Panc1 (cell line): ENCODE data around the gene ABHD2. TPM values are rescaled to one million over a fixed set of nuclear protein-coding genes. Genes with fewer than 3 reads are reported as not detected.

ENCODE experiments used
- ATAC-seq: fragments of 200-7000 bp; cut with Tn5 transposase; 2 replicates; pipeline ENCODE4 v1.9.1; 2020; ENCODE audit warnings: mild to moderate bottlenecking, moderate library complexity
- BruUV-seq: library from RNA; stranded (reverse); fragments of 400-500 nt; replicated peaks from 2 replicates; lab custom pipeline; 2021; lab: Mats Ljungman, UMichigan
- CTCF ChIA-PET: fragments of 300-600 bp; sonication (Branson Sonifier 250); formaldehyde crosslinking; loops from one replicate; lab custom pipeline; 2022; ENCODE audit warnings: antibody characterized with exemption; lab: Charles Lee
- POLR2A ChIA-PET: fragments of 300-600 bp; sonication (Branson Sonifier 250); formaldehyde crosslinking; loops from one replicate; lab custom pipeline; 2022; ENCODE audit warnings: antibody characterized with exemption; lab: Charles Lee
- DNase-seq: peaks from one replicate; pipeline ENCODE4 v3.0.0-alpha.2; 2010; ENCODE audit warnings: low read depth, low spot score
- H3K27ac ChIP-seq: 2 replicates; pipeline ENCODE4 v1.5.1; 2011; ENCODE audit warnings: mild to moderate bottlenecking, low read length, inconsistent platforms
- H3K27me3 ChIP-seq: fragments of 200-500 bp; sonication (Bioruptor generic); 2 replicates; pipeline ENCODE4 v1.6.0; 2014; ENCODE audit warnings: low read length, inconsistent platforms; ENCODE audit not compliant: control insufficient read depth, insufficient read depth
- H3K36me3 ChIP-seq: fragments of 200-500 bp; sonication (Bioruptor generic); 2 replicates; pipeline ENCODE4 v1.5.1; 2014; ENCODE audit warnings: inconsistent platforms, mild to moderate bottlenecking, low read length, moderate library complexity; ENCODE audit not compliant: control insufficient read depth, insufficient read depth
- H3K4me1 ChIP-seq: 2 replicates; pipeline ENCODE4 v1.5.1; 2011; ENCODE audit warnings: inconsistent platforms, mild to moderate bottlenecking, low read length, moderate library complexity; ENCODE audit not compliant: control insufficient read depth, insufficient read depth
- H3K4me3 ChIP-seq, 2 experiments: 2 replicates each; pipeline ENCODE4 v1.5.1; 2011 to 2012; ENCODE audit warnings: low read depth in 2 of 2, low read length in 2 of 2, mild to moderate bottlenecking in 2 of 2, inconsistent platforms in 1 of 2, moderate library complexity in 1 of 2
- H3K9me3 ChIP-seq: fragments of 200-500 bp; sonication (Bioruptor generic); 2 replicates; pipeline ENCODE4 v1.5.1; 2014; ENCODE audit warnings: low read depth, mild to moderate bottlenecking, inconsistent platforms, low read length, moderate library complexity; ENCODE audit not compliant: control insufficient read depth, insufficient read depth
- POLR2AphosphoS5 ChIP-seq: IDR thresholded peaks from 2 replicates; pipeline ENCODE4 v1.6.1; 2012; ENCODE audit warnings: mild to moderate bottlenecking, low read depth, low read length, moderate library complexity
- SIN3A ChIP-seq: IDR thresholded peaks from 2 replicates; pipeline ENCODE4 v1.6.1; 2012; ENCODE audit warnings: low read depth, mild to moderate bottlenecking, low read length, moderate library complexity, borderline replicate concordance; ENCODE audit not compliant: insufficient read depth
- TCF7L2 ChIP-seq: IDR thresholded peaks from 2 replicates; pipeline ENCODE4 v1.6.1; 2011; ENCODE audit warnings: mild to moderate bottlenecking, low read depth, low read length, inconsistent platforms
- in situ Hi-C: cut with HindIII; loops from 2 replicates; pipeline ENCODE4 v1.10.0; 2016; ENCODE audit warnings: low sequenced_read_pairs, low pct_unique_long_range_greater_than_20kb
- intact Hi-C: fragments of 100-400 bp; cut with micrococcal nuclease; formaldehyde crosslinking; loops from one replicate; pipeline ENCODE4 v1.10.0; 2022; ENCODE audit not compliant: unreplicated experiment
- total RNA-seq: library from RNA; stranded (reverse); gene quantifications from one replicate; pipeline ENCODE4 v1.2.1, GENCODE V29; 2021; ENCODE audit not compliant: unreplicated experiment
- TF ChIP-seq, protein P1 (sequence below): fragments of 450-650 bp; IDR thresholded peaks from 2 replicates; pipeline ENCODE4 v1.5.1; 2017; ENCODE audit warnings: mild to moderate bottlenecking
- TF ChIP-seq, protein P2 (sequence below), 2 experiments: IDR thresholded peaks; 2 replicates each; pipeline ENCODE4 v1.6.1; 2011 to 2012; ENCODE audit warnings: low read depth in 2 of 2, control low read depth in 1 of 2, low read length in 1 of 2, mild to moderate bottlenecking in 1 of 2, moderate library complexity in 1 of 2; ENCODE audit not compliant: insufficient read depth in 1 of 2

The ABHD2 gene
- total RNA-seq, 1 experiment from 2014 or later, result 95.0 TPM

DNA sequence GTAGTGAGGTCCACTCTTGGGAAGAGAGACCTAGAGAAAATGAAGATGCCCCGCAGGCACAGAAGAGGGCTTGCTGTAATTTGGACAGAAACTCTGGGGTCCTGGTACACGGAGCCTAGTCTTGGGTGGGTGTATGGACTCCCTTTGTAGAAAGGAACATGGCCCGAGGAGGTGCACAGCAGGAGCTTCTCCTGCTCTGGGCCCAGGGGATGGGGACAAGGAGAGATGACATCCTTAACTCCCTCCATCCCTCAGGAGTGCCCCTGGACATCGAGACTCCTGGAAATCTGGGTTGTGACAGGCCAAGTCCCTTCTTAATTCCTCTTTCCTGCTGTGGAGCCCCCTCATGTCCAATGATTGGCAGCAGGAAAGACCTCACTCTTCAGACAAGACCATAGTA lies 29.9 kb upstream of the ABHD2 start:
- H3K36me3 ChIP-seq, result no peaks in the 10 kb centered on the region
- no peak overlapping the region for H3K27ac ChIP-seq
- no peaks in the 10 kb centered on the region for H3K27me3 ChIP-seq
- TF ChIP-seq, protein P1, sequence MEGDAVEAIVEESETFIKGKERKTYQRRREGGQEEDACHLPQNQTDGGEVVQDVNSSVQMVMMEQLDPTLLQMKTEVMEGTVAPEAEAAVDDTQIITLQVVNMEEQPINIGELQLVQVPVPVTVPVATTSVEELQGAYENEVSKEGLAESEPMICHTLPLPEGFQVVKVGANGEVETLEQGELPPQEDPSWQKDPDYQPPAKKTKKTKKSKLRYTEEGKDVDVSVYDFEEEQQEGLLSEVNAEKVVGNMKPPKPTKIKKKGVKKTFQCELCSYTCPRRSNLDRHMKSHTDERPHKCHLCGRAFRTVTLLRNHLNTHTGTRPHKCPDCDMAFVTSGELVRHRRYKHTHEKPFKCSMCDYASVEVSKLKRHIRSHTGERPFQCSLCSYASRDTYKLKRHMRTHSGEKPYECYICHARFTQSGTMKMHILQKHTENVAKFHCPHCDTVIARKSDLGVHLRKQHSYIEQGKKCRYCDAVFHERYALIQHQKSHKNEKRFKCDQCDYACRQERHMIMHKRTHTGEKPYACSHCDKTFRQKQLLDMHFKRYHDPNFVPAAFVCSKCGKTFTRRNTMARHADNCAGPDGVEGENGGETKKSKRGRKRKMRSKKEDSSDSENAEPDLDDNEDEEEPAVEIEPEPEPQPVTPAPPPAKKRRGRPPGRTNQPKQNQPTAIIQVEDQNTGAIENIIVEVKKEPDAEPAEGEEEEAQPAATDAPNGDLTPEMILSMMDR, result no peak
- TF ChIP-seq, protein P2, sequence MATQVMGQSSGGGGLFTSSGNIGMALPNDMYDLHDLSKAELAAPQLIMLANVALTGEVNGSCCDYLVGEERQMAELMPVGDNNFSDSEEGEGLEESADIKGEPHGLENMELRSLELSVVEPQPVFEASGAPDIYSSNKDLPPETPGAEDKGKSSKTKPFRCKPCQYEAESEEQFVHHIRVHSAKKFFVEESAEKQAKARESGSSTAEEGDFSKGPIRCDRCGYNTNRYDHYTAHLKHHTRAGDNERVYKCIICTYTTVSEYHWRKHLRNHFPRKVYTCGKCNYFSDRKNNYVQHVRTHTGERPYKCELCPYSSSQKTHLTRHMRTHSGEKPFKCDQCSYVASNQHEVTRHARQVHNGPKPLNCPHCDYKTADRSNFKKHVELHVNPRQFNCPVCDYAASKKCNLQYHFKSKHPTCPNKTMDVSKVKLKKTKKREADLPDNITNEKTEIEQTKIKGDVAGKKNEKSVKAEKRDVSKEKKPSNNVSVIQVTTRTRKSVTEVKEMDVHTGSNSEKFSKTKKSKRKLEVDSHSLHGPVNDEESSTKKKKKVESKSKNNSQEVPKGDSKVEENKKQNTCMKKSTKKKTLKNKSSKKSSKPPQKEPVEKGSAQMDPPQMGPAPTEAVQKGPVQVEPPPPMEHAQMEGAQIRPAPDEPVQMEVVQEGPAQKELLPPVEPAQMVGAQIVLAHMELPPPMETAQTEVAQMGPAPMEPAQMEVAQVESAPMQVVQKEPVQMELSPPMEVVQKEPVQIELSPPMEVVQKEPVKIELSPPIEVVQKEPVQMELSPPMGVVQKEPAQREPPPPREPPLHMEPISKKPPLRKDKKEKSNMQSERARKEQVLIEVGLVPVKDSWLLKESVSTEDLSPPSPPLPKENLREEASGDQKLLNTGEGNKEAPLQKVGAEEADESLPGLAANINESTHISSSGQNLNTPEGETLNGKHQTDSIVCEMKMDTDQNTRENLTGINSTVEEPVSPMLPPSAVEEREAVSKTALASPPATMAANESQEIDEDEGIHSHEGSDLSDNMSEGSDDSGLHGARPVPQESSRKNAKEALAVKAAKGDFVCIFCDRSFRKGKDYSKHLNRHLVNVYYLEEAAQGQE (IDR thresholded peaks at IDR 0.05; ENCODE audit: insufficient read depth in 1 of 2, low read depth in 2 of 2, low read length in 1 of 2), result no peak
- no peak for TF ChIP-seq TCF7L2
- no peak for TF ChIP-seq SIN3A
- TF ChIP-seq POLR2AphosphoS5, result no peak
- ATAC-seq (no peak), DNase-seq (no peak)
- ChIA-PET CTCF (interaction anchor here (0.8 to 1.7 kb wide), 7 partner anchors 28 to 148 kb away, joined by 3 to 16 read pairs (median 4); no protein-coding TSS in a partner anchor), POLR2A (no interaction called here)
- intact Hi-C loops, result no loop called here
- no peaks in the 10 kb centered on the region for H3K9me3 ChIP-seq
- in situ Hi-C loops, result no loop called here
- H3K4me3 ChIP-seq, result no peak overlapping the region
- H3K4me1 ChIP-seq, result peaks cover 4% of the 10 kb centered on the region; the same call in 1 of the 2 replicates
- BruUV-seq, result no TSS peak

DNA sequence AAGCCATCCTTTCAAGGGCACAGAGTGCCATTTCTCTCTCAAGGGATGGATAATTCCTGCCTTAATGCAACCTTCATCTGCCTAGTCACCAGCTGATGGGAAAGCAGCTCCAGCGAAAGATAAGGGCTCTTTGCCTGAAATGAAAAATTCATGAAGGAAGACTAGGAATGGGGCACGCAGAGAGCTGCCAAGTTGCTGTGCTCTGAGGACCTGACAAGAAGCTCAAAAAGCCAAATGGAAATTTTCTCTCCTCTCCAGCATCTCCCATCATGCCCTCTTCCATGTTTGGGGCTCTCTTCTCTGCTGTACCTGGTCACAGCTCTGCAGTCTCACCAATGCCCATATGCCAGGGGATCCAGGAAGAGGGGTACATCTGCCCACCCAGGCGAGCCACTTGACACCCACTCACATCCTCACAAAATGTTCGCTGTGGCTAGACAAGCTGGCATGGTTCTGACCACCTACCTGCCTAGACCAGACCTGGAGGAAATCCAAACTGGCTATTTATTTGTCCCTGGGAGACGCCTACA lies 29.3 kb upstream of the ABHD2 start:
- Histone ChIP-seq H3K27me3 (no peaks in the 10 kb centered on the region), H3K4me3 (no peak overlapping the region), H3K36me3 (no peaks in the 10 kb centered on the region), H3K27ac (no peak overlapping the region), H3K9me3 (no peaks in the 10 kb centered on the region), H3K4me1 (peaks cover 4% of the 10 kb centered on the region; the same call in 1 of the 2 replicates)
- intact Hi-C loops (no loop called here), in situ Hi-C loops (no loop called here)
- DNase-seq (no peak), ATAC-seq (no peak)
- CTCF ChIA-PET, result no interaction called here
- TF ChIP-seq TCF7L2 (no peak), SIN3A (no peak), POLR2AphosphoS5 (no peak)
- TF ChIP-seq, protein P2 (IDR thresholded peaks at IDR 0.05; ENCODE audit: insufficient read depth in 1 of 2, low read depth in 2 of 2, low read length in 1 of 2), result no peak
- TF ChIP-seq, protein P1, result no peak
- POLR2A ChIA-PET, result no interaction called here
- no TSS peak for BruUV-seq
